Measurements from ENCODE around the gene EML2. TPM values are rescaled to one million over a fixed set of nuclear protein-coding genes. Genes with fewer than 3 reads are reported as not detected.

EML2 gene
- total RNA-seq, 4 donors from 2014 or later: 40.8 to 64.3 (median 60.0) TPM

DNA sequence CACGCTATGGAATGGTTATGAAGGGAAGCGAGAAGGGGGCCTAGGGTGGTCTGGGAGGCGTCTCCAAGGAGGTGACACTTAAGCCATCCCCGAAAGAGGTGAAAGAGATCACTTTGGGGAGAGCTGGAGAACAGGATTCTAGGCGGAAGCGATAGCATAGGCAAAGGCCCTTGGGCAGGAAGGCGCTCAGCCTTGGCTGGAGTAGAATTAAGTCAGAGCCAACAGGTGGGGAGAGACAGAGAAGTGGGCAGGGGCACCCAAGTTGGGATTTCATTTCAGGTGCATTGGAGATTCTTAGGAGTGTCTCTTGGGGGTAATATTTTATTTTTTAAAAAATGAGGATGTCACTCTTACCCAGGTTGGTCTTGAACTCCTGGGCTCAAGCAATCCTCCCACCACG, 42.9 kb upstream of the EML2 start:
- TF ChIP-seq EP300 (IDR thresholded peaks at IDR 0.05; ENCODE audit: low read depth) (no peak), POLR2A (IDR thresholded peaks at IDR 0.05) (no peak), POLR2AphosphoS5 (IDR thresholded peaks at IDR 0.05) (no peak)
- TF ChIP-seq, protein P1, sequence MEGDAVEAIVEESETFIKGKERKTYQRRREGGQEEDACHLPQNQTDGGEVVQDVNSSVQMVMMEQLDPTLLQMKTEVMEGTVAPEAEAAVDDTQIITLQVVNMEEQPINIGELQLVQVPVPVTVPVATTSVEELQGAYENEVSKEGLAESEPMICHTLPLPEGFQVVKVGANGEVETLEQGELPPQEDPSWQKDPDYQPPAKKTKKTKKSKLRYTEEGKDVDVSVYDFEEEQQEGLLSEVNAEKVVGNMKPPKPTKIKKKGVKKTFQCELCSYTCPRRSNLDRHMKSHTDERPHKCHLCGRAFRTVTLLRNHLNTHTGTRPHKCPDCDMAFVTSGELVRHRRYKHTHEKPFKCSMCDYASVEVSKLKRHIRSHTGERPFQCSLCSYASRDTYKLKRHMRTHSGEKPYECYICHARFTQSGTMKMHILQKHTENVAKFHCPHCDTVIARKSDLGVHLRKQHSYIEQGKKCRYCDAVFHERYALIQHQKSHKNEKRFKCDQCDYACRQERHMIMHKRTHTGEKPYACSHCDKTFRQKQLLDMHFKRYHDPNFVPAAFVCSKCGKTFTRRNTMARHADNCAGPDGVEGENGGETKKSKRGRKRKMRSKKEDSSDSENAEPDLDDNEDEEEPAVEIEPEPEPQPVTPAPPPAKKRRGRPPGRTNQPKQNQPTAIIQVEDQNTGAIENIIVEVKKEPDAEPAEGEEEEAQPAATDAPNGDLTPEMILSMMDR (IDR thresholded peaks at IDR 0.05): no peak
- H3K27me3 ChIP-seq: peaks cover 25% of the 10 kb centered on the region
- no peaks in the 10 kb centered on the region for H3K9me3 ChIP-seq
- H3K36me3 ChIP-seq: peaks cover 0 to 18% (median 6%) of the 10 kb centered on the region in 4 donors
- peaks cover 9 to 26% (median 19%) of the 10 kb centered on the region in 4 donors for H3K4me1 ChIP-seq
- DNase-seq: no peak
- H3K27ac ChIP-seq: peak overlapping the region; percentile 79 to 87 (median 81)
- in situ Hi-C loops (cut with MboI; ENCODE audit: low pct_ligation_motif_present in 1 of 4, low pct_unique_long_range_greater_than_20kb in 1 of 4, low sequenced_read_pairs in 3 of 4) (no loop called here), intact Hi-C loops (cut with DNase I; ENCODE audit: low total_unique reads) (no loop called here)
- peak overlapping the region in 2 of 4 donors; percentile 37 to 53 for H3K4me3 ChIP-seq
- WGBS, 2 donors (ENCODE audit: low coverage in 1 of 2): 51 to 74% methylated on average over 4 to 8 of the region's 8 CpGs

DNA sequence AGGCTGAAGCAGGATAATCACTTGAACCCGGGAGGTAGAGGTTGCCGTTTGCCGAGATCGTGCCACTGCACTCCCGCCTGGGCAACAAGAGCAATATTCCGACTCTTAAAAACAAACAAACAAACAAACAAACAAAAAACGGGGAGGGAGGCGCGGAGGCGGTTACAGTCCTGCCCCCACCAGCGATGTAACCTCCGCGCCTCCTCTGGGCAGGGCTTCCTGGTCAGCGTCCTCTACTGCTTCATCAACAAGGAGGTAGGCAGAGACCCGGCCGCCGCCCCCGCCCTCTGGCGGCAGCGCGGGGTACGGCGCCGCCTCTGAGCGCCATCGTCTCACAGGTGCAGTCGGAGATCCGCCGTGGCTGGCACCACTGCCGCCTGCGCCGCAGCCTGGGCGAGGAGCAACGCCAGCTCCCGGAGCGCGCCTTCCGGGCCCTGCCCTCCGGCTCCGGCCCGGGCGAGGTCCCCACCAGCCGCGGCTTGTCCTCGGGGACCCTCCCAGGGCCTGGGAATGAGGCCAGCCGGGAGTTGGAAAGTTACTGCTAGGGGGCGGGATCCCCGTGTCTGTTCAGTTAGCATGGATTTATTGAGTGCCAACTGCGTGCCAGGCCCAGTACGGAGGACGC, 42.3 kb upstream of the EML2 start:
- peaks cover 0 to 12% (median 3%) of the 10 kb centered on the region in 4 donors for H3K36me3 ChIP-seq
- peak overlapping the region; percentile 11 to 53 (median 29) for H3K4me3 ChIP-seq
- in situ Hi-C loops (cut with MboI; ENCODE audit: low pct_ligation_motif_present in 1 of 4, low pct_unique_long_range_greater_than_20kb in 1 of 4, low sequenced_read_pairs in 3 of 4) (no loop called here), intact Hi-C loops (cut with DNase I; ENCODE audit: low total_unique reads) (no loop called here)
- TF ChIP-seq EP300 (IDR thresholded peaks at IDR 0.05; ENCODE audit: low read depth) (no peak), POLR2AphosphoS5 (IDR thresholded peaks at IDR 0.05) (peak in 2 of 3 donors; percentile 46 to 58), POLR2A (IDR thresholded peaks at IDR 0.05) (peak; percentile 48)
- TF ChIP-seq, protein P1 (IDR thresholded peaks at IDR 0.05): peak; percentile 93 to 99 (median 97)
- peak; percentile 93 for DNase-seq
- 2 to 20% methylated on average over 6 to 41 of the region's 51 CpGs for WGBS, 2 donors (ENCODE audit: low coverage in 1 of 2)
- peaks cover 9 to 32% (median 25%) of the 10 kb centered on the region in 4 donors for H3K4me1 ChIP-seq
- peak overlapping the region; percentile 79 to 87 (median 81) for H3K27ac ChIP-seq
- H3K9me3 ChIP-seq: no peaks in the 10 kb centered on the region
- H3K27me3 ChIP-seq: peaks cover 31% of the 10 kb centered on the region

DNA sequence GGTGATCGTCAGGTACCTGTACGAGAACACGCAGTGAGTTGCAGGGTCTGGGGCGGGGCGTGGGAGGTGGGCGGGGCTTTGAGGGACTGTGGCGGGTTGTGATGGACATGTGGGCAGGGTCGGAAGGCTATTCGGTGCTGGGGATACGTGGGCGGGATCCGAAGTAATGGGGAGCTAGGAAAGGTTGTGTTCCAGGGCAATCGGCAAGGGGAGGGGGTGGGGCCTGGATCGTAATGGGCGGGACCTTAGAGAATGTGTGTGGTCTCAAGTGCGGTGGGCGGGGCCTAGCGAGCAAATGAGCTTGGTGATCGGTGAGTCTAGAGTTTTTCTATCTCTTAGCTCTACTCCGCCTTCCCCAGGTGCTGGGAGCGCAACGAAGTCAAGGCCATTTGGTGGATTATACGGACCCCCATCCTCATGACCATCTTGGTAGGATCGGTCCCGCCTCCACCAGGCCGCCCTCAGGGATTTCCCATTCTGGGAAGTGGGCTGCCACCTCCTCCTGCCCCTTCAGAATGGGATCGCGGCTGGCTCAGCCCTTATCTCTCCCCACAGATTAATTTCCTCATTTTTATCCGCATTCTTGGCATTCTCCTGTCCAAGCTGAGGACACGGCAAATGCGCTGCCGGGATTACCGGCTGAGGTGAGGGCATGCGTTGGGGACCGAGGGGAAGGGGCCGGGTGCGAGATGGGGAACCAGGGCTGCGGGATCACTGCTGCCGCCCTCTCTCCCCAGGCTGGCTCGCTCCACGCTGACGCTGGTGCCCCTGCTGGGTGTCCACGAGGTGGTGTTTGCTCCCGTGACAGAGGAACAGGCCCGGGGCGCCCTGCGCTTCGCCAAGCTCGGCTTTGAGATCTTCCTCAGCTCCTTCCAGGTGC, 38.4 kb upstream of the EML2 start:
- no peaks in the 10 kb centered on the region for H3K36me3 ChIP-seq
- H3K27me3 ChIP-seq: peaks cover 34% of the 10 kb centered on the region
- in situ Hi-C loops (cut with MboI; ENCODE audit: low pct_ligation_motif_present in 1 of 4, low pct_unique_long_range_greater_than_20kb in 1 of 4, low sequenced_read_pairs in 3 of 4): no loop called here
- intact Hi-C loops (cut with DNase I; ENCODE audit: low total_unique reads): no loop called here
- H3K4me3 ChIP-seq: peak overlapping the region in 3 of 4 donors; percentile 27 to 49 (median 39)
- no peaks in the 10 kb centered on the region for H3K9me3 ChIP-seq
- DNase-seq: peak; percentile 95
- TF ChIP-seq POLR2AphosphoS5 (IDR thresholded peaks at IDR 0.05) (no peak), POLR2A (IDR thresholded peaks at IDR 0.05) (no peak), EP300 (IDR thresholded peaks at IDR 0.05; ENCODE audit: low read depth) (no peak)
- TF ChIP-seq, protein P1 (IDR thresholded peaks at IDR 0.05): peak in 2 of 5 experiments; percentile 8 to 42
- WGBS, 2 donors (ENCODE audit: low coverage in 1 of 2): 0 to 4% methylated on average over 2 to 44 of the region's 49 CpGs
- H3K27ac ChIP-seq: peak overlapping the region; percentile 3 to 62 (median 34)
- peaks cover 9 to 34% (median 26%) of the 10 kb centered on the region in 4 donors for H3K4me1 ChIP-seq

DNA sequence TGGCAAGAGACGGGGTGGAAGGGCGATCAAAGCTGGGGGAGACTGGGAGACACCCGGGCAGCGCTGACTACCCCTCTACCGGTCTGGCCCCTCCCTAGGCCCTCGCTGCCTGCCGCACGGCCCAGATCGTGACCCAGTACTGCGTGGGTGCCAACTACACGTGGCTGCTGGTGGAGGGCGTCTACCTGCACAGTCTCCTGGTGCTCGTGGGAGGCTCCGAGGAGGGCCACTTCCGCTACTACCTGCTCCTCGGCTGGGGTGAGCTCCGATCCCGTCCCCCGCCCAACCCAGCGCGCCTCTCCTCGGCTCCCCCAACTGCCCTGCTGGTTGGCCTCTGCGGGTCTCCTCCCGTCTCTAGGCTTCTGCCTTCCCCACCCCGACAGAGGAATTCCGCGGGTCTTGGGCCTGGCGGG, 37.7 kb upstream of the EML2 start:
- H3K4me3 ChIP-seq: peak overlapping the region; percentile 19 to 49 (median 33)
- H3K27me3 ChIP-seq: peaks cover 35% of the 10 kb centered on the region
- TF ChIP-seq POLR2AphosphoS5 (IDR thresholded peaks at IDR 0.05) (no peak), EP300 (IDR thresholded peaks at IDR 0.05; ENCODE audit: low read depth) (no peak)
- in situ Hi-C loops (cut with MboI; ENCODE audit: low pct_ligation_motif_present in 1 of 4, low pct_unique_long_range_greater_than_20kb in 1 of 4, low sequenced_read_pairs in 3 of 4) (no loop called here), intact Hi-C loops (cut with DNase I; ENCODE audit: low total_unique reads) (no loop called here)
- 6% methylated on average over 23 of the region's 28 CpGs; no CpG with 5 or more reads in 1 of the 2 donors for WGBS, 2 donors (ENCODE audit: low coverage in 1 of 2)
- H3K9me3 ChIP-seq: no peaks in the 10 kb centered on the region
- H3K4me1 ChIP-seq: peaks cover 9 to 30% (median 24%) of the 10 kb centered on the region in 4 donors
- H3K27ac ChIP-seq: peak overlapping the region; percentile 3 to 62 (median 34)
- DNase-seq: peak; percentile 56
- no peaks in the 10 kb centered on the region for H3K36me3 ChIP-seq

All from transverse colon (tissue), 4 donors.